ENCODE measurements around the gene ZSWIM1. TPM values are rescaled to one million over a fixed set of nuclear protein-coding genes. Genes with fewer than 3 reads are reported as not detected.

Gene ZSWIM1
- total and polyA plus RNA-seq, 2 of the 13 experiments (the other 11 are each of a cell fraction or from before 2014, with no cell fraction given): 9.5 to 11.7 TPM

DNA sequence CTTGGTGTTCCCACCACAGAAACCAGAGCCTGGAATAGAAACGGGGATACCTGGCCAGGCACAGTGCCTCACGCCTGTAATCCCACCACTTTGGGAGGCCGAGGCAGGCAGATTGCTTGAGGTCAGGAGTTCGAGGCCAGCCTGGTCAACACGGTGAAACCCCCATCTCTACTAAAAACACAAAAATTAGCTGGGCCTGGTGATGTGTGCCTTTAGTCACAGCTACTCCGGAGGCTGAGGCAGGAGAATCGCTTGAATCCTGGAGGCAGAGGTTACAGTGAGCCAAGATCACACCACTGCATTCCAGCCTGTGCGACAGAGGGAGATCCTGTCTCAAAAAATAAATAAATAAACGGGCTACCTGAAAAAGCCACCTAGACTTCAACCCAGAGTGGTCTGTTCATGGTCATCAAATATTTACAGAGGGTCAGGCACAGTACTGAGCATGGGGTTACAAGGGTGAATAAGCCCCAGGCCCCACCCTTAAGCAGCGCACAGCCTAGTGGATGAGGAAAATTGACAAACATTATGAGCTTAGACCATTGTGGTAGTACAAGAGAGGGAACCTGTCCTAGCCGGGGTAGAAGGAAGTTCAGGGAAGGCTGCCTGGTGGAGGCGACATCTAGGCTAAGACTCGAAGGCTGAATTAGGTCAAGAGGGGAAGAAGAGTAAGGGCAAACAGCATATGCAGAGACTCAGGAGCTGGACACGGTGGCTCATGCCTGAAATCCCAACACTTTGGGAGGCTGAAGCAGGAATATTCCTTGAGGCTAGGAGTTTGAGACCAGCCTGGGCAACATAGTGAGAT is 46.2 kb downstream of the ZSWIM1 start (continued):
- TF ChIP-seq, protein P1, sequence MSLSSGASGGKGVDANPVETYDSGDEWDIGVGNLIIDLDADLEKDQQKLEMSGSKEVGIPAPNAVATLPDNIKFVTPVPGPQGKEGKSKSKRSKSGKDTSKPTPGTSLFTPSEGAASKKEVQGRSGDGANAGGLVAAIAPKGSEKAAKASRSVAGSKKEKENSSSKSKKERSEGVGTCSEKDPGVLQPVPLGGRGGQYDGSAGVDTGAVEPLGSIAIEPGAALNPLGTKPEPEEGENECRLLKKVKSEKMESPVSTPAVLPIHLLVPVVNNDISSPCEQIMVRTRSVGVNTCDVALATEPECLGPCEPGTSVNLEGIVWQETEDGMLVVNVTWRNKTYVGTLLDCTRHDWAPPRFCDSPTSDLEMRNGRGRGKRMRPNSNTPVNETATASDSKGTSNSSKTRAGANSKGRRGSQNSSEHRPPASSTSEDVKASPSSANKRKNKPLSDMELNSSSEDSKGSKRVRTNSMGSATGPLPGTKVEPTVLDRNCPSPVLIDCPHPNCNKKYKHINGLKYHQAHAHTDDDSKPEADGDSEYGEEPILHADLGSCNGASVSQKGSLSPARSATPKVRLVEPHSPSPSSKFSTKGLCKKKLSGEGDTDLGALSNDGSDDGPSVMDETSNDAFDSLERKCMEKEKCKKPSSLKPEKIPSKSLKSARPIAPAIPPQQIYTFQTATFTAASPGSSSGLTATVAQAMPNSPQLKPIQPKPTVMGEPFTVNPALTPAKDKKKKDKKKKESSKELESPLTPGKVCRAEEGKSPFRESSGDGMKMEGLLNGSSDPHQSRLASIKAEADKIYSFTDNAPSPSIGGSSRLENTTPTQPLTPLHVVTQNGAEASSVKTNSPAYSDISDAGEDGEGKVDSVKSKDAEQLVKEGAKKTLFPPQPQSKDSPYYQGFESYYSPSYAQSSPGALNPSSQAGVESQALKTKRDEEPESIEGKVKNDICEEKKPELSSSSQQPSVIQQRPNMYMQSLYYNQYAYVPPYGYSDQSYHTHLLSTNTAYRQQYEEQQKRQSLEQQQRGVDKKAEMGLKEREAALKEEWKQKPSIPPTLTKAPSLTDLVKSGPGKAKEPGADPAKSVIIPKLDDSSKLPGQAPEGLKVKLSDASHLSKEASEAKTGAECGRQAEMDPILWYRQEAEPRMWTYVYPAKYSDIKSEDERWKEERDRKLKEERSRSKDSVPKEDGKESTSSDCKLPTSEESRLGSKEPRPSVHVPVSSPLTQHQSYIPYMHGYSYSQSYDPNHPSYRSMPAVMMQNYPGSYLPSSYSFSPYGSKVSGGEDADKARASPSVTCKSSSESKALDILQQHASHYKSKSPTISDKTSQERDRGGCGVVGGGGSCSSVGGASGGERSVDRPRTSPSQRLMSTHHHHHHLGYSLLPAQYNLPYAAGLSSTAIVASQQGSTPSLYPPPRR (CRISPR knock-in tag; IDR thresholded peaks at IDR 0.05; ENCODE audit: borderline replicate concordance): peak; percentile 94
- TF ChIP-seq, protein P2, sequence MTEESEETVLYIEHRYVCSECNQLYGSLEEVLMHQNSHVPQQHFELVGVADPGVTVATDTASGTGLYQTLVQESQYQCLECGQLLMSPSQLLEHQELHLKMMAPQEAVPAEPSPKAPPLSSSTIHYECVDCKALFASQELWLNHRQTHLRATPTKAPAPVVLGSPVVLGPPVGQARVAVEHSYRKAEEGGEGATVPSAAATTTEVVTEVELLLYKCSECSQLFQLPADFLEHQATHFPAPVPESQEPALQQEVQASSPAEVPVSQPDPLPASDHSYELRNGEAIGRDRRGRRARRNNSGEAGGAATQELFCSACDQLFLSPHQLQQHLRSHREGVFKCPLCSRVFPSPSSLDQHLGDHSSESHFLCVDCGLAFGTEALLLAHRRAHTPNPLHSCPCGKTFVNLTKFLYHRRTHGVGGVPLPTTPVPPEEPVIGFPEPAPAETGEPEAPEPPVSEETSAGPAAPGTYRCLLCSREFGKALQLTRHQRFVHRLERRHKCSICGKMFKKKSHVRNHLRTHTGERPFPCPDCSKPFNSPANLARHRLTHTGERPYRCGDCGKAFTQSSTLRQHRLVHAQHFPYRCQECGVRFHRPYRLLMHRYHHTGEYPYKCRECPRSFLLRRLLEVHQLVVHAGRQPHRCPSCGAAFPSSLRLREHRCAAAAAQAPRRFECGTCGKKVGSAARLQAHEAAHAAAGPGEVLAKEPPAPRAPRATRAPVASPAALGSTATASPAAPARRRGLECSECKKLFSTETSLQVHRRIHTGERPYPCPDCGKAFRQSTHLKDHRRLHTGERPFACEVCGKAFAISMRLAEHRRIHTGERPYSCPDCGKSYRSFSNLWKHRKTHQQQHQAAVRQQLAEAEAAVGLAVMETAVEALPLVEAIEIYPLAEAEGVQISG (CRISPR knock-in tag; IDR thresholded peaks at IDR 0.05): peak; percentile 77
- TF ChIP-seq NFIB (CRISPR knock-in tag; IDR thresholded peaks at IDR 0.05; ENCODE audit: borderline replicate concordance) (no peak), NBN (conservative IDR thresholded peaks at IDR 0.05) (no peak), RFXAP (CRISPR knock-in tag; IDR thresholded peaks at IDR 0.05; ENCODE audit: borderline replicate concordance) (peak; percentile 70; the same call in 1 of the 2 replicates), SP1 (IDR thresholded peaks at IDR 0.05) (no peak), SP1 (CRISPR knock-in tag; IDR thresholded peaks at IDR 0.05) (peak; percentile 56), ZSCAN21 (CRISPR knock-in tag; IDR thresholded peaks at IDR 0.05; ENCODE audit: borderline replicate concordance) (peak; percentile 92), KDM2A (CRISPR knock-in tag; IDR thresholded peaks at IDR 0.05; ENCODE audit: borderline replicate concordance, low read depth) (peak; percentile 55)
- TF ChIP-seq, protein P3, sequence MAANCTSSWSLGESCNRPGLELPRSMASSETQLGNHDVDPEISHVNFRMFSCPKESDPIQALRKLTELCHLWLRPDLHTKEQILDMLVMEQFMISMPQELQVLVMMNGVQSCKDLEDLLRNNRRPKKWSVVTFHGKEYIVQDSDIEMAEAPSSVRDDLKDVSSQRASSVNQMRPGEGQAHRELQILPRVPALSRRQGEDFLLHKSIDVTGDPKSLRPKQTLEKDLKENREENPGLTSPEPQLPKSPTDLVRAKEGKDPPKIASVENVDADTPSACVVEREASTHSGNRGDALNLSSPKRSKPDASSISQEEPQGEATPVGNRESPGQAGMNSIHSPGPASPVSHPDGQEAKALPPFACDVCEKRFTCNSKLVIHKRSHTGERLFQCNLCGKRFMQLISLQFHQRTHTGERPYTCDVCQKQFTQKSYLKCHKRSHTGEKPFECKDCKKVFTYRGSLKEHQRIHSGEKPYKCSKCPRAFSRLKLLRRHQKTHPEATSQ (CRISPR knock-in tag; IDR thresholded peaks at IDR 0.05; ENCODE audit: borderline replicate concordance): no peak
- TF ChIP-seq, protein P4, sequence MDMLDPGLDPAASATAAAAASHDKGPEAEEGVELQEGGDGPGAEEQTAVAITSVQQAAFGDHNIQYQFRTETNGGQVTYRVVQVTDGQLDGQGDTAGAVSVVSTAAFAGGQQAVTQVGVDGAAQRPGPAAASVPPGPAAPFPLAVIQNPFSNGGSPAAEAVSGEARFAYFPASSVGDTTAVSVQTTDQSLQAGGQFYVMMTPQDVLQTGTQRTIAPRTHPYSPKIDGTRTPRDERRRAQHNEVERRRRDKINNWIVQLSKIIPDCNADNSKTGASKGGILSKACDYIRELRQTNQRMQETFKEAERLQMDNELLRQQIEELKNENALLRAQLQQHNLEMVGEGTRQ (IDR thresholded peaks at IDR 0.05; ENCODE audit: low read depth, low read length): no peak
- TF ChIP-seq, protein P4 (CRISPR knock-in tag; IDR thresholded peaks at IDR 0.05; ENCODE audit: borderline replicate concordance): peak; percentile 53; the same call in 1 of the 2 replicates
